Esophagus squamous epithelium (tissue), 4 donors: ENCODE data around the gene SLC43A2.

ENCODE experiments used
- CTCF ChIP-seq, 6 experiments: fragments of 450-650 bp in 4 of 6; fragments of 200-600 bp in 2 of 6; sonication (generic) in 2 of 6; IDR thresholded peaks; one replicate each; pipeline ENCODE4 v1.5.1; 2016 to 2019; ENCODE audit warnings: antibody characterized with exemption in 6 of 6, mild to moderate bottlenecking in 4 of 6, moderate library complexity in 4 of 6
- POLR2A ChIP-seq, 4 donors: fragments of 450-650 bp; IDR thresholded peaks; one replicate each; pipeline ENCODE4 v1.6.1; 2017; ENCODE audit warnings: antibody characterized with exemption in 4 of 4, mild to moderate bottlenecking in 4 of 4, moderate library complexity in 3 of 4

GRCh38 chr17:1627982-1628855, at the start of gene SLC43A2:
- TF ChIP-seq POLR2A (IDR thresholded peaks at IDR 0.05) (peak in 1 of 4 donors; percentile 44), CTCF (IDR thresholded peaks at IDR 0.05) (no peak)
